ENCODE measurements around the gene COPB2.
"Not testable (repeated sequence)": the region's sequence is repeated elsewhere in the genome, so short reads cannot be mapped to it uniquely, and the experiment has no call there.

COPB2 gene

DNA sequence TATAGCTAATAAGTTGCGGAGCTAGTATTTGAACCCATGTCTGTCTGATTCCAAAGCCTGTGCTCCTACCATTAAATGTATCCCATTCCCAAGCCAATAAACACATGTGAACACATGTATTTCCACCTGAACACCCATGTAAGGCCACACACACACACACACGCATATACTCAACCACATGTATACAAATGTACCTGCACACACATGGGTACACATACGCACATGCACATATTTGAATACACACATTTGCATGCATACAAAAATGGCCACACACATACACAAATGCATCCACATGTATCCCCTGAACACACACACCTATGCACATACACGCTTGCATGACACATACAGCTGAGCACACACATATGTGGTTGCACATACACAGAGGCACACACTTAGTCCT, 51.0 kb downstream of the COPB2 start:
- no peak overlapping the region for H3K27ac ChIP-seq
- TF ChIP-seq, protein P1, sequence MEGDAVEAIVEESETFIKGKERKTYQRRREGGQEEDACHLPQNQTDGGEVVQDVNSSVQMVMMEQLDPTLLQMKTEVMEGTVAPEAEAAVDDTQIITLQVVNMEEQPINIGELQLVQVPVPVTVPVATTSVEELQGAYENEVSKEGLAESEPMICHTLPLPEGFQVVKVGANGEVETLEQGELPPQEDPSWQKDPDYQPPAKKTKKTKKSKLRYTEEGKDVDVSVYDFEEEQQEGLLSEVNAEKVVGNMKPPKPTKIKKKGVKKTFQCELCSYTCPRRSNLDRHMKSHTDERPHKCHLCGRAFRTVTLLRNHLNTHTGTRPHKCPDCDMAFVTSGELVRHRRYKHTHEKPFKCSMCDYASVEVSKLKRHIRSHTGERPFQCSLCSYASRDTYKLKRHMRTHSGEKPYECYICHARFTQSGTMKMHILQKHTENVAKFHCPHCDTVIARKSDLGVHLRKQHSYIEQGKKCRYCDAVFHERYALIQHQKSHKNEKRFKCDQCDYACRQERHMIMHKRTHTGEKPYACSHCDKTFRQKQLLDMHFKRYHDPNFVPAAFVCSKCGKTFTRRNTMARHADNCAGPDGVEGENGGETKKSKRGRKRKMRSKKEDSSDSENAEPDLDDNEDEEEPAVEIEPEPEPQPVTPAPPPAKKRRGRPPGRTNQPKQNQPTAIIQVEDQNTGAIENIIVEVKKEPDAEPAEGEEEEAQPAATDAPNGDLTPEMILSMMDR (conservative IDR thresholded peaks at IDR 0.05) = no peak

DNA sequence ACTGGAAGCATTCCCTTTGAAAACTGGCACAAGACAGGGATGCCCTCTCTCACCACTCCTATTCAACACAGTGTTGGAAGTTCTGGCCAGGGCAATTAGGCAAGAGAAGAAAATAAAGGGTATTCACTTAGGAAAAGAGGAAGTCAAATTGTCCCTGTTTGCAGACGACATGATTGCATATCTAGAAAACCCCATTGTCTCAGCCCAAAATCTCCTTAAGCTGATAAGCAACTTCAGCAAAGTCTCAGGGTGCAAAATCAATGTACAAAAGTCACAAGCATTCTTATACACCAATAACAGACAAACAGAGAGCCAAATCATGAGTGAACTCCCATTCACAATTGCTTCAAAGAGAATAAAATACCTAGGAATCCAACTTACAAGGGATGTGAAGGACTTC, 54.8 kb downstream of the COPB2 start:
- H3K27ac ChIP-seq = not testable (repeated sequence)

DNA sequence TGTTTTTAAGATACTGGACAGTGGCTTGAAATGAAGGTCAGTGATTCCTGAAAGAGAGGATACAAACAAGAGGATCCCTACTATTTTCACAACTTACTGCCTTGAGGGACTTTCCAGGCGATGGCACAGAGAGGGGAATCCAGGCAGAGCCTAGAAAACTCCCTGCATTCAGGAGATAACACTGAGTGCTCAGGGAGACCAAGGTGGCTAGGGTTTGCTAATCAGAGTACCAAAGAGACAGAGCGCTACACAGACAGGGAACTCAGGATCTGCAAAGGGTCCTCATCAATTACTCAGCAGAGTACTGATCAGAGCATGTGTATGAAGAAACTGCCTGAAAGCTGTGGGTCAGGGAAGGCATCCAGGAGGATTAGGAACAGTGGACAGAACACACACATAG, 57.4 kb downstream of the COPB2 start:
- no peak overlapping the region for H3K27ac ChIP-seq
- TF ChIP-seq, protein P1 (conservative IDR thresholded peaks at IDR 0.05) = no peak

DNA sequence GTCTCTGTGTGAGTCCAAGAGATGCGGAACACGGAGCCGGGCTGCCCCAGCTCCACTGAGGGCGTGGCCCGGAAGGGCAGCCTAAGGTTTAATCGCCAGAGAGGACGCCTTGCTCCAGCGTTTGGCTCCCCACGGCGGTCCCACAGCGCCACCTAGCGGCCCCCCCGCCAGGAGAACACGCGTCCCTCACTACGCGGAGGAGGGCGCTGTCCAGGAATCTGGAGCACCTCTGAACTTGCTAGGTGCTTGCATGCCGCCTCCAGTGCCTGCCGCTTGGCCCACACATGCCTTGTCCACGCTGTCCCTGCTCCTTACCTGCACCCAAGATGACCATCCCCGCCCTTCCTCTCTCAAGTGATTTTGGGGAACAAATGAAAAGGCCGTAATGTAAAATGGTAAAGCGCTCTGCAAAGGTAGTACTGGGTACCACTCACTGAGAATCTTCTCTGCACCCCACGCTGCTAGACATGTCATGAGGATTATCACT, 60.0 kb downstream of the COPB2 start:
- peak overlapping the region; percentile 7; the same call in 1 of the 2 replicates for H3K27ac ChIP-seq
- TF ChIP-seq, protein P1 (conservative IDR thresholded peaks at IDR 0.05) = peak; percentile 98

DNA sequence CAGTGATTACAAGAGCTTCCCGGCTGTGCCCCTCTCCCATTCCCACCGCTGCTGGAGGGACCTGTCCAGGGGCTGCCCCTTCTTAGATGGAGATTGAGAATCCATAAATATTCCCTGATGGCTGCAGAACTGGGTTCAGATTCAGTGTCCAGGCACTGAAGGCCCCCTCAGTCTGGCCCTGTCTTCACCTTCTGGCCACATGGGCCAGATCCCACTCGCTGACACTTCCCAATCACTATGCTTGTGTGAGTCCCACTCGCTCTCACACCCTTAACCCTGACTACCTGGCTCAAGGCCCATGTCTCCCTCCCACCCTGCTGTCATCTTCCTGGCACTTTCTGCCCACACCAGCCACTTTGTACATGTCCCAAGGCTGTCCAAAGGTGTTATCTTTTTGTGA, 61.1 kb downstream of the COPB2 start:
- TF ChIP-seq, protein P1 (conservative IDR thresholded peaks at IDR 0.05) = no peak
- H3K27ac ChIP-seq = no peak overlapping the region

DNA sequence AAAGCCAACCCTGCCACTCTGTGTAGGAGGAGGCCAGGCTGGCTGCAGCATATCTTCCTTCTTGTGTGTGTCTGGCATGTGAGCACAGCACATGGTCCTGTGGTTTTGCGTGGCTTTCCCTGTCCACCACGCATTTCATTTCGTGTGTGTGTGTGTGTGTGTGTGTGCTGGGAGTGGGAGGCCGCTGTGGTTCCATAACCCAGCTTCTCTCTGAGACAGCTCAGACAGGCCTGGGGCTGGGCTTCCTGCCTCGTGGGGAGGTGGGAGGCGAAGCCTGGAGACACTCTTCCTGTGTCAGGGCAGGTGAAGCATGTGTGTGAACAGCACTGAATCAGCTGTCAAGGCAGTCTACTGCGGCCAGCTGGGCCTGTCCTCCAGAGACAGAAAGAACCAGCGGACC, 61.6 kb downstream of the COPB2 start:
- TF ChIP-seq, protein P1 (conservative IDR thresholded peaks at IDR 0.05) = no peak

DNA sequence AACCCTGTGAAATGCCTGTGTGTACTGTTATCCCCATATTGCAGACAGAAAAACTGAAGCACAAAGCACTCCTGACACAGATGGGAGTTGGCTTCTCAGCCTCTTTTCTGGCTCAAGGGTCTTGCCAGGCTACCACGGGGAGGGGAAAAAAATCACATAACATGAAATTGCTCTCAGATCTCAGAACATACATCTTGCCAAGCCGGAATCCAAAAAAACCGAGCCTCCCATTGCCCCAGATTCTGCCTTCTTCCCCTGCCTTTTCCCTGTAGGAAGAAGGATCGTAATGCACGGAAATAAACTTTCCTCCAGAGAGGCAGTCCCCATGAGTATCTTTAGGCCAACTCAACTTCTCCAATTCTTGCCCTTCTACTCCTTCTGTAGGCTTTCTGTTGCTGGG, 62.2 kb downstream of the COPB2 start:
- H3K27ac ChIP-seq = no peak overlapping the region
- TF ChIP-seq, protein P1 (conservative IDR thresholded peaks at IDR 0.05) = no peak

More for the DNA sequence above, 61.6 kb downstream of the COPB2 start:
- no peak overlapping the region for H3K27ac ChIP-seq

DNA sequence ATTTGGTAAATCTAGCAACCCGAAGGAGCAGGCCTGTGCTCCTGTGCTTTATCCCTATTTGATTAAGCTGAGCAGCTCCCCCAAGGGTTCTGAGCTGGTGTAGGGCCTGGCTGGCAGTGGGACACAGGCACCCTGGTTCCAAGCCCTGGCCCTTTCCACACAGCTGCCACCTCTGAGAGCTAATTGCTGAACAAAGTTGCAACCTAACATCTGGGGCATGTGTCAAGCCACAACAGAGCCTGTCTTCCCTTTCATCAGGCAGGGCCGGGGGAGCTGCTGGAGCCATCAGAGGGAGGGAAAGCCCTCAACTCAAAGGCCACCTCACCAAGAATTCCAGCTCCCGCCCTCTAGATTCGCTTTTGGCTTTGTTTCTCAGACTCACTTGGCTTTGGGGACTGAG, 62.7 kb downstream of the COPB2 start:
- TF ChIP-seq, protein P1 (conservative IDR thresholded peaks at IDR 0.05) = no peak

More for the DNA sequence above, 62.7 kb downstream of the COPB2 start:
- H3K27ac ChIP-seq = no peak overlapping the region
